COLO829 (cell line): ENCODE results near the gene GM2A.
"Not testable (repeated sequence)": the region's sequence is repeated elsewhere in the genome, so short reads cannot be mapped to it uniquely, and the experiment has no call there.

Experiments used
- DNase-seq: peaks from one replicate; pipeline ENCODE4 v3.0.0; 2012; ENCODE audit warnings: low spot score

Gene GM2A

GRCh38 chr5:151253605-151253950 is 593 bp downstream of the GM2A start:
- DNase-seq, result no peak

GRCh38 chr5:151254556-151254955 is 1.6 kb downstream of the GM2A start:
- no peak for DNase-seq

GRCh38 chr5:151254990-151255389 is 2.0 kb downstream of the GM2A start:
- not testable (repeated sequence) for DNase-seq

- DNase-seq, result no peak
These were observed 2.8 kb downstream of the GM2A start for GRCh38 chr5:151255621-151256286.

GRCh38 chr5:151257731-151258181 is 4.8 kb downstream of the GM2A start:
- no peak for DNase-seq

- no peak for DNase-seq
These were observed 5.2 kb downstream of the GM2A start for GRCh38 chr5:151258201-151258611.

- no peak for DNase-seq
These were observed 5.8 kb downstream of the GM2A start for GRCh38 chr5:151258816-151259215.

- no peak for DNase-seq
These were observed 6.9 kb downstream of the GM2A start for GRCh38 chr5:151259931-151260330.

GRCh38 chr5:151262532-151262931 is 9.5 kb downstream of the GM2A start:
- no peak for DNase-seq

GRCh38 chr5:151264113-151264512 is 11.1 kb downstream of the GM2A start:
- no peak for DNase-seq

GRCh38 chr5:151267491-151268260 is 14.7 kb downstream of the GM2A start:
- no peak for DNase-seq

- DNase-seq, result no peak
These were observed 17.6 kb downstream of the GM2A start for GRCh38 chr5:151270599-151270998.

- no peak for DNase-seq
These were observed 18.4 kb downstream of the GM2A start for GRCh38 chr5:151271336-151271735.

GRCh38 chr5:151274666-151275065 is 21.7 kb downstream of the GM2A start:
- DNase-seq, result no peak

GRCh38 chr5:151275803-151276202 is 22.8 kb downstream of the GM2A start:
- DNase-seq, result no peak

- no peak for DNase-seq
These were observed 25.9 kb downstream of the GM2A start for GRCh38 chr5:151278845-151279244.

GRCh38 chr5:151280443-151280842 is 27.5 kb downstream of the GM2A start:
- no peak for DNase-seq

GRCh38 chr5:151281001-151281639 is 28.1 kb downstream of the GM2A start:
- DNase-seq, result no peak

GRCh38 chr5:151283120-151283825 is 30.3 kb downstream of the GM2A start:
- no peak for DNase-seq

- no peak for DNase-seq
These were observed 31.5 kb downstream of the GM2A start for GRCh38 chr5:151284392-151284967.

GRCh38 chr5:151285683-151286082 is 32.7 kb downstream of the GM2A start:
- DNase-seq, result no peak

GRCh38 chr5:151286246-151286645 is 33.3 kb downstream of the GM2A start:
- no peak for DNase-seq
